ENCODE measurements around the gene CNPY2.

DNA sequence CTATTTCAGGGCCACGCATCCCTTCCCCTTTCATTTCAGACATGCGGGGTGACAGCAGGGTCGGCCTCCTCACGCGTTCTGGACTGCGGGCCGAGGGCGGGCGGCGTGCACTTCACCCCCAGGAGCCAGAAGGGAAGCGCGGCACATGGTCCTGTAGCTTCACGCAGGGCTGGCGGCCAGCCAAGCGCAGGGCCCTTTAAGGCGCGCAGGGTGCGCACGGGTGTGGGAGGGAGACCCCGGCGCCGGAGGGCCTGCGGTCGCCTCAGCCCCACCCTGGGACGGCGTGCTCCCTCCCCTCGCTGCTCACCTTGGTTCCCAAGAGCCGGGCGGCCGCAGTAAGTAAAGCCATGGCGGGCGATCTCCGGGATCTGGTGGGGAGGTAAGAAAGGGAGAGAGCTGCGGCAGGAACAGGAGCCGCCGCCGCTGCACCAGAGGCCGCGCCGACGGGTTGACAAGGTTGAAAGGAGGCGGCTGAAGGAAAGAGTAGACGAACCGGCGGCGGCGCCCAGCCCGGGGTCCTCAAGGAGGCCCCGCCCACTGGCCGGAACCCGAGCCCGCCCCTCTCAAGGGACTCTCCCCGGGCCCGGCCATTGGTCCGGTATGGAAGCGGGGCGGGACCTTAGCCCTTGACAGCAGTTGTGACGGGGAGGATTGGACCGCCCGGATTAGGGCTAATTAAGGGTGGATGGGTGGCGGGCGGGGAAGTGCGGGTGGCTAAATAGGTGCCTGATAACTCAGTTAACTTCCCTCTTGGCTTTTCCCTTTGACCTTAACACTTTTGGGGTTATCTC, 15.7 kb downstream of the CNPY2 start, which contains the start of gene CS:
- TF ChIP-seq CTCF (IDR thresholded peaks at IDR 0.05) = no peak
- peak; percentile 83 for TF ChIP-seq POLR2A (IDR thresholded peaks at IDR 0.05)
